Inflammatory macrophage treated with lipopolysaccharide for 1 hour (primary cell): ENCODE data around the gene SMARCA4.
"Not testable (repeated sequence)": the region's sequence is repeated elsewhere in the genome, so short reads cannot be mapped to it uniquely, and the experiment has no call there.

Source experiments
- DNase-seq, 2 donors: peaks; one replicate each; pipeline ENCODE4 v3.0.0-alpha.2; 2020 to 2022

Gene SMARCA4

GRCh38 chr19:10929402-10929794, 31.4 kb upstream of the SMARCA4 start:
- DNase-seq, result no peak

- DNase-seq, result no peak
These were observed 25.3 kb upstream of the SMARCA4 start for GRCh38 chr19:10935371-10936059.

- peak; percentile 64 to 82 for DNase-seq
These were observed 24.2 kb upstream of the SMARCA4 start for GRCh38 chr19:10936661-10937084.

GRCh38 chr19:10941649-10942048, 19.2 kb upstream of the SMARCA4 start:
- DNase-seq, result not testable (repeated sequence)

- DNase-seq, result not testable (repeated sequence)
These were observed 17.4 kb upstream of the SMARCA4 start for GRCh38 chr19:10943412-10943811.

- DNase-seq, result no peak
These were observed 15.6 kb upstream of the SMARCA4 start for GRCh38 chr19:10945264-10945663.

GRCh38 chr19:10946958-10947657, 13.7 kb upstream of the SMARCA4 start:
- peak in 1 of 2 donors; percentile 13 for DNase-seq

GRCh38 chr19:10952809-10953208, 8.0 kb upstream of the SMARCA4 start:
- no peak for DNase-seq

GRCh38 chr19:10959277-10959968, 1.4 kb upstream of the SMARCA4 start:
- not testable (repeated sequence) for DNase-seq

- DNase-seq, result no peak
These were observed 437 bp downstream of the SMARCA4 start for GRCh38 chr19:10961073-10961860.

- no peak for DNase-seq
These were observed 2.0 kb downstream of the SMARCA4 start for GRCh38 chr19:10962863-10963262.

GRCh38 chr19:10963865-10964264, 3.0 kb downstream of the SMARCA4 start:
- DNase-seq, result no peak

- DNase-seq, result no peak
These were observed 4.1 kb downstream of the SMARCA4 start for GRCh38 chr19:10964903-10965302.

GRCh38 chr19:10965398-10965797, 4.6 kb downstream of the SMARCA4 start:
- no peak for DNase-seq

- DNase-seq, result no peak
These were observed 6.0 kb downstream of the SMARCA4 start for GRCh38 chr19:10966809-10967208.

- DNase-seq, result no peak
These were observed 7.8 kb downstream of the SMARCA4 start for GRCh38 chr19:10968527-10969135.

GRCh38 chr19:10971107-10971726, 10.4 kb downstream of the SMARCA4 start:
- no peak for DNase-seq

GRCh38 chr19:10975374-10976130, 14.7 kb downstream of the SMARCA4 start:
- DNase-seq, result no peak

GRCh38 chr19:10976131-10976892, 15.5 kb downstream of the SMARCA4 start:
- no peak for DNase-seq

- no peak for DNase-seq
These were observed 16.9 kb downstream of the SMARCA4 start for GRCh38 chr19:10977742-10978092.

- DNase-seq, result peak; percentile 32 to 37
These were observed 19.1 kb downstream of the SMARCA4 start for GRCh38 chr19:10979951-10980381.
